HG03280 (cell line): ENCODE data around the gene FCGR3A.
A peak's percentile ranks its signal among the peaks of the same experiment; 100 is the strongest.
"Not testable (repeated sequence)": the region's sequence is repeated elsewhere in the genome, so short reads cannot be mapped to it uniquely, and the experiment has no call there.

Experiments
- ATAC-seq: cut with Tn5 transposase; IDR thresholded peaks from one replicate; pipeline ENCODE4 v1.9.1; 2021; ENCODE audit warnings: mild to moderate bottlenecking, moderate library complexity; ENCODE audit not compliant: unreplicated experiment

FCGR3A gene

GRCh38 chr1:161531986-161532643, 17.5 kb downstream of the FCGR3A start:
- no peak for ATAC-seq

GRCh38 chr1:161530671-161531641, 18.7 kb downstream of the FCGR3A start:
- ATAC-seq = peak; percentile 78

- ATAC-seq = peak; percentile 46
These were observed 19.5 kb downstream of the FCGR3A start for GRCh38 chr1:161530158-161530557.

- ATAC-seq = not testable (repeated sequence)
These were observed 20.0 kb downstream of the FCGR3A start for GRCh38 chr1:161529463-161530104.

- not testable (repeated sequence) for ATAC-seq
These were observed 21.1 kb downstream of the FCGR3A start for GRCh38 chr1:161528550-161528949.

GRCh38 chr1:161525918-161526317, 23.7 kb downstream of the FCGR3A start:
- ATAC-seq = not testable (repeated sequence)

- not testable (repeated sequence) for ATAC-seq
These were observed 24.3 kb downstream of the FCGR3A start for GRCh38 chr1:161525321-161525720.

GRCh38 chr1:161524742-161525291, 24.8 kb downstream of the FCGR3A start:
- peak; percentile 4 for ATAC-seq

- peak; percentile 62 for ATAC-seq
These were observed 25.5 kb downstream of the FCGR3A start, which contains the start of gene HSPA6 for GRCh38 chr1:161523817-161524741. Gene HSPA6, plus strand, starts transcription at chr1:161524540. Its CDS starts 119 bp downstream, at chr1:161524659.

- ATAC-seq = not testable (repeated sequence)
These were observed 26.4 kb downstream of the FCGR3A start for GRCh38 chr1:161523041-161523816.

- ATAC-seq = not testable (repeated sequence)
These were observed 35.7 kb downstream of the FCGR3A start for GRCh38 chr1:161513953-161514352.

GRCh38 chr1:161513448-161513780, 36.2 kb downstream of the FCGR3A start:
- ATAC-seq = not testable (repeated sequence)

GRCh38 chr1:161512636-161513447, 36.8 kb downstream of the FCGR3A start:
- ATAC-seq = not testable (repeated sequence)

- no peak for ATAC-seq
These were observed 37.9 kb downstream of the FCGR3A start for GRCh38 chr1:161511756-161512060.

- no peak for ATAC-seq
These were observed 38.4 kb downstream of the FCGR3A start for GRCh38 chr1:161511018-161511755.

GRCh38 chr1:161510477-161510876, 39.1 kb downstream of the FCGR3A start:
- no peak for ATAC-seq

GRCh38 chr1:161506336-161507223, 43.0 kb downstream of the FCGR3A start:
- no peak for ATAC-seq
